SU-DHL-6 (cell line): ENCODE data around the gene CTSZ.
"Not testable (repeated sequence)": the region's sequence is repeated elsewhere in the genome, so short reads cannot be mapped to it uniquely, and the experiment has no call there.

Source experiments
- H2AFZ ChIP-seq: fragments of 200-600 bp; sonication (generic); 2 replicates; pipeline ENCODE4 v1.6.1; 2014; ENCODE audit warnings: low read depth, mild to moderate bottlenecking, moderate library complexity, mixed read lengths, antibody characterized with exemption, low read length; ENCODE audit not compliant: severe bottlenecking
- H3F3A ChIP-seq: fragments of 200-600 bp; shearing (Covaris generic); 2 replicates; pipeline ENCODE4 v1.6.0; 2016; ENCODE audit warnings: antibody characterized with exemption, mild to moderate bottlenecking; ENCODE audit not compliant: insufficient read depth
- H3K27ac ChIP-seq: fragments of 200-600 bp; sonication (generic); 2 replicates; pipeline ENCODE4 v1.5.1; 2016; ENCODE audit warnings: low read depth, mild to moderate bottlenecking, low read length, moderate library complexity, mixed read lengths
- H3K27me3 ChIP-seq: fragments of 200-600 bp; sonication (generic), shearing (Covaris generic); 2 replicates; pipeline ENCODE4 v1.6.0; 2014; ENCODE audit warnings: mild to moderate bottlenecking, low read length
- H3K36me3 ChIP-seq: fragments of 200-600 bp; sonication (generic); 2 replicates; pipeline ENCODE4 v1.6.1; 2014; ENCODE audit warnings: mild to moderate bottlenecking, low read length, mixed read lengths
- H3K4me2 ChIP-seq: fragments of 300-600, 200-600 bp; shearing (Covaris generic), sonication (generic); 2 replicates; pipeline ENCODE4 v1.6.0; 2014; ENCODE audit warnings: low read length, low read depth, mild to moderate bottlenecking; ENCODE audit not compliant: poor library complexity, severe bottlenecking
- H3K4me3 ChIP-seq: fragments of 200-600 bp; sonication (generic); 2 replicates; pipeline ENCODE4 v1.5.1; 2014; ENCODE audit warnings: antibody characterized with exemption, low read length, mild to moderate bottlenecking, mixed read lengths; ENCODE audit not compliant: insufficient read depth, poor library complexity, severe bottlenecking
- H3K79me2 ChIP-seq: fragments of 200-600 bp; sonication (generic); 2 replicates; pipeline ENCODE4 v1.6.1; 2014; ENCODE audit warnings: mild to moderate bottlenecking, low read length, moderate library complexity; ENCODE audit not compliant: insufficient read depth
- H3K9ac ChIP-seq: fragments of 200-600 bp; sonication (generic); 2 replicates; pipeline ENCODE4 v1.7.0; 2014; ENCODE audit warnings: mild to moderate bottlenecking, low read length
- H3K9me2 ChIP-seq: fragments of 200-600 bp; sonication (generic); replicated peaks from 2 replicates; pipeline ENCODE4 v1.6.1; 2014; ENCODE audit warnings: low read length; ENCODE audit not compliant: insufficient read depth
- H3K9me3 ChIP-seq: fragments of 200-600 bp; sonication (generic); 2 replicates; pipeline ENCODE4 v1.6.1; 2014; ENCODE audit warnings: low read length, mixed read lengths; ENCODE audit not compliant: insufficient read depth
- H4K20me1 ChIP-seq: fragments of 200-600 bp; sonication (generic); 2 replicates; pipeline ENCODE4 v1.6.1; 2014; ENCODE audit warnings: low read depth, mild to moderate bottlenecking, antibody characterized with exemption, low read length, moderate library complexity, mixed read lengths
- CTCF ChIP-seq: fragments of 200-600 bp; sonication (generic); IDR thresholded peaks from one replicate; pipeline ENCODE4 v1.5.1; 2017; ENCODE audit warnings: antibody characterized with exemption, mild to moderate bottlenecking, low read length, moderate library complexity; ENCODE audit not compliant: insufficient read depth, poor library complexity, severe bottlenecking
- EZH2phosphoT487 ChIP-seq: fragments of 200-600 bp; sonication (generic), shearing (Covaris generic); conservative IDR thresholded peaks from 2 replicates; pipeline ENCODE4 v1.6.1; 2018; ENCODE audit warnings: mild to moderate bottlenecking, antibody characterized with exemption, low read length, moderate library complexity, mixed read lengths

Gene CTSZ

DNA sequence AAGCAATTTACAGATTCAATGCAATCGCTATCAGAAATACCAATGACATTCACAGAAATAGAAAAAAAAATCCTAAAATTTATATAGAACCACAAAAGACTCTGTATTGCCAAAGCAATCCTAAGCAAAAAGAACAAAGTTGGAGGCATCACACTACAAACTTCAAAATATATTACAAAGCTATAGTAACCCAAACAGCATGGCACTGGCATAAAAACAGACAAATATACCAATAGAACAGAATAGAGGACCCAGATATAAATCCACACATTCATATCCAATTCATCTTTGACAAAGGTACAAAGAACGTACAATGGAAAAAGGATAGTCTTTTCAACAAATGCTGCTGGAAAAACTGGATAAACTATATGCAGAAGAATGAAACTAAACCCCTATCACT, 37.6 kb downstream of the CTSZ start:
- no peaks in the 10 kb centered on the region for H3K9me3 ChIP-seq
- H2AFZ ChIP-seq = no peak overlapping the region
- no peak overlapping the region for H3K27ac ChIP-seq
- H3K4me2 ChIP-seq = no peak overlapping the region
- 0 out of 2 replicates have a peak, but pooled peaks cover 3% of the 10 kb centered on the region for H3F3A ChIP-seq
- no peaks in the 10 kb centered on the region for H4K20me1 ChIP-seq
- no peaks in the 10 kb centered on the region for H3K27me3 ChIP-seq
- no peaks in the 10 kb centered on the region for H3K36me3 ChIP-seq
- H3K4me3 ChIP-seq = no peak overlapping the region
- TF ChIP-seq CTCF (no peak), EZH2phosphoT487 (no peak)
- H3K79me2 ChIP-seq = no peaks in the 10 kb centered on the region
- H3K9ac ChIP-seq = no peak overlapping the region
- H3K9me2 ChIP-seq = no peaks in the 10 kb centered on the region

DNA sequence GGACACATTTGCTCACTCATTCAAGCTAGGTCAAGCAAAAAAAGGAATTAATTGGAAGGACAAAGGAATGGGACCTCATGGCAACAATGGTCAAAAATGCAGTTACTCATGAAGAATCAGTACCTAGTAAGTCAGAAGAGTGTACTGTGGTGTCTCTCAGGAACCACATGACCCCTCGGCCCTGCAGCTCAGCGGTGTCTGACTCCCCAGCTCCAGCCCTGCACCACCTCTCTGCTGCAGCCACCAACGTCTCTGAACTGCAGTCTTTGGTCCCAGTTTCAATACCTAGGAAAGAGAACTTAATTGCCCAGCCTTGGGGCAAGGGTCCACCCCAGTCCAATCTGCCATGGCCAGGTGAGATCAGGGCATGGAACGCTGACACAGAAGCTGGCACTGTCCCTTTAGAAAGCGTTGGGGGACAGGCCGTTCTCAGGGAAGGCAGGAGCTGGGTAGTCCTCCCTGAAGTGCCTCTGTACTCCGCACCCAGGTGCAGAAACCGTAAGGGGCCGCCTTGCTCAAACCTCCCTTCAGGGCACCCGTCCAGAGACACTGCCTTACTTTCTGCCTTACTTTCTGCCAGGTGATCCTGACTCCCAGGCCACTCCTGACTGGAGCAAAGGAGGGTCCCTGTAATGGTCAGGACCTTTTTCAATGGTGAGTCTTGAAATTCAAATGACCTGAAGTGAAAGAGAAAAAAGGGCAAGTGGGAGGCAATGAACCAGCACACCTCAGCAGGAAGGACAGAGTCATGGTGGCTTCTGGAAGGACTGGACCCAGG, 39.2 kb downstream of the CTSZ start:
- Histone ChIP-seq H3K4me3 (no peak overlapping the region), H3F3A (no peaks in the 10 kb centered on the region), H3K9me3 (no peaks in the 10 kb centered on the region), H3K27ac (no peak overlapping the region), H3K9ac (no peak overlapping the region), H3K9me2 (no peaks in the 10 kb centered on the region), H2AFZ (no peak overlapping the region), H3K79me2 (no peaks in the 10 kb centered on the region), H4K20me1 (no peaks in the 10 kb centered on the region), H3K36me3 (no peaks in the 10 kb centered on the region), H3K4me2 (no peak overlapping the region), H3K27me3 (no peaks in the 10 kb centered on the region)
- no peak for TF ChIP-seq EZH2phosphoT487
- no peak for TF ChIP-seq CTCF

- Histone ChIP-seq H3K36me3 (no peaks in the 10 kb centered on the region), H3K4me3 (no peak overlapping the region), H4K20me1 (no peaks in the 10 kb centered on the region), H3K4me2 (no peak overlapping the region), H3K9me2 (no peaks in the 10 kb centered on the region), H3K27ac (no peak overlapping the region), H3K27me3 (no peaks in the 10 kb centered on the region), H3K79me2 (no peaks in the 10 kb centered on the region), H3K9me3 (no peaks in the 10 kb centered on the region), H2AFZ (no peak overlapping the region), H3F3A (no peaks in the 10 kb centered on the region), H3K9ac (no peak overlapping the region)
- TF ChIP-seq CTCF (no peak), EZH2phosphoT487 (no peak)
These were observed 41.6 kb downstream of the CTSZ start for GRCh38 chr20:58965270-58966064.

- H3K27me3 ChIP-seq, H3K4me2 ChIP-seq, H3K27ac ChIP-seq, H3K9me3 ChIP-seq, H2AFZ ChIP-seq, H3K4me3 ChIP-seq, H3K36me3 ChIP-seq, H3K79me2 ChIP-seq, H3K9me2 ChIP-seq, H3K9ac ChIP-seq, H3F3A ChIP-seq, H4K20me1 ChIP-seq: not testable (repeated sequence)
These were observed 43.1 kb downstream of the CTSZ start for GRCh38 chr20:58963922-58964321.
